GM10847 (cell line): ENCODE data around the gene BCAN.

Experiments used
- POLR2A ChIP-seq: IDR thresholded peaks from 2 replicates; pipeline ENCODE4 v1.6.1; 2011; ENCODE audit not compliant: insufficient read length; ENCODE audit errors: extremely low read depth

BCAN gene

GRCh38 chr1:156602557-156602993, 39.3 kb upstream of the BCAN start:
- no peak for TF ChIP-seq POLR2A

- TF ChIP-seq POLR2A: no peak
Measured at GRCh38 chr1:156608036-156608674, 33.8 kb upstream of the BCAN start.

- TF ChIP-seq POLR2A: no peak
Measured at GRCh38 chr1:156608981-156609380, 32.9 kb upstream of the BCAN start.

- no peak for TF ChIP-seq POLR2A
Measured at GRCh38 chr1:156612666-156613065, 29.3 kb upstream of the BCAN start.

GRCh38 chr1:156615946-156616345, 26.0 kb upstream of the BCAN start:
- no peak for TF ChIP-seq POLR2A

GRCh38 chr1:156616463-156616862, 25.5 kb upstream of the BCAN start:
- TF ChIP-seq POLR2A: no peak

- TF ChIP-seq POLR2A: no peak
Measured at GRCh38 chr1:156618853-156619581, 22.9 kb upstream of the BCAN start, which contains the start of gene HAPLN2. Gene HAPLN2, plus strand, starts transcription at chr1:156619415. Its CDS starts 4,076 bp downstream, at chr1:156623491.

- no peak for TF ChIP-seq POLR2A
Measured at GRCh38 chr1:156619582-156619955, 22.3 kb upstream of the BCAN start.

- TF ChIP-seq POLR2A: no peak
Measured at GRCh38 chr1:156622581-156623297, 19.2 kb upstream of the BCAN start.

- TF ChIP-seq POLR2A: no peak
Measured at GRCh38 chr1:156623946-156624813, 17.7 kb upstream of the BCAN start.

GRCh38 chr1:156624814-156625435, 17.0 kb upstream of the BCAN start:
- no peak for TF ChIP-seq POLR2A

GRCh38 chr1:156625436-156626078, 16.4 kb upstream of the BCAN start:
- no peak for TF ChIP-seq POLR2A

- no peak for TF ChIP-seq POLR2A
Measured at GRCh38 chr1:156626079-156626438, 15.9 kb upstream of the BCAN start.

- no peak for TF ChIP-seq POLR2A
Measured at GRCh38 chr1:156627313-156627880, 14.5 kb upstream of the BCAN start.
